OCI-LY7 (cell line): Measurements from ENCODE around the gene ZNF337.

Experiments
- EZH2phosphoT487 ChIP-seq: fragments of 200-600 bp; sonication (generic); IDR thresholded peaks from 2 replicates; pipeline ENCODE4 v1.6.1; 2018; ENCODE audit warnings: low read depth, borderline replicate concordance, mild to moderate bottlenecking, mixed run types, antibody characterized with exemption, low read length, moderate library complexity, mixed read lengths
- TF ChIP-seq, protein P1 (sequence below): fragments of 200-600 bp; sonication (generic); conservative IDR thresholded peaks from 2 replicates; pipeline ENCODE4 v1.5.1; 2014; ENCODE audit warnings: mild to moderate bottlenecking, antibody characterized with exemption, low read length, moderate library complexity, mixed read lengths

DNA sequence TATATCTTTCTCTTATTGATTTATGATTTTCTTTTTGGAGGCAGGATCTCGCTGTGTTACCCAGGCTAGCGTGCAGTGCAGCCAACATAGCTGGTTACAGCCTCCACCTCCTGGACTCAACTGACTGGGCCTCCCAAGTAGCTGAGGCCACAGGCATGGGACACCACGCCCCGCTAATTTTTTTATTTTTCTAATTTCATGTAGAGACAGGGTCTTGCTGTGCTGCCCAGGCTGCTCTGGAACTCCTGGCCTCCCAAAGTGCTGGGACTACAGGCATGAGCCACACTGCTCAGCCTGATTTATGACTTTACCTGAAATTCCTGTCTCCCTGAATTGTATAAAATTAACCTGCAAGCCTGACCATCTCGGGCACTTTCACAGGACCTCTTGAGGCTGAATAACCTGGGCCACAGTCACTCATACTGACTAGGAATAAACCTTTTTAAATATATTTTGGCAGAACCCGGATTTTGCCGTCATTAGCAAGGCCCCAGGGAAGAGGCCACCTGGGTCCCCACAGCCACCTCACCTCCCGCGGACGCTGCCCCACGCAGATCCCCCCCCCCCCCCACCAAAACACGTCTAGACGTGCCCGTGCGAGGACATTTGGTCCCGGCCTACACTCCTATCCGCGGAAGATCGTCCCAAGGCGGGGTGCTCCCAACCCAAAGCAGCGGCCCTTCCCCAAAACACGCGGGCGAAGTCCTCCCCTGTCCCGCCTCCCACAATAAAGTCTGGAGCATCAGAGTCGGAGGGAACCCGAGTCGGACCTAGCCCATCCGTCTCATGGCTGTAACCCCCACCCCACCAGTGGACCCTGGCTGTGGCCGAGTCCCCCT, 902 bp downstream of the ZNF337 start:
- TF ChIP-seq, protein P1, sequence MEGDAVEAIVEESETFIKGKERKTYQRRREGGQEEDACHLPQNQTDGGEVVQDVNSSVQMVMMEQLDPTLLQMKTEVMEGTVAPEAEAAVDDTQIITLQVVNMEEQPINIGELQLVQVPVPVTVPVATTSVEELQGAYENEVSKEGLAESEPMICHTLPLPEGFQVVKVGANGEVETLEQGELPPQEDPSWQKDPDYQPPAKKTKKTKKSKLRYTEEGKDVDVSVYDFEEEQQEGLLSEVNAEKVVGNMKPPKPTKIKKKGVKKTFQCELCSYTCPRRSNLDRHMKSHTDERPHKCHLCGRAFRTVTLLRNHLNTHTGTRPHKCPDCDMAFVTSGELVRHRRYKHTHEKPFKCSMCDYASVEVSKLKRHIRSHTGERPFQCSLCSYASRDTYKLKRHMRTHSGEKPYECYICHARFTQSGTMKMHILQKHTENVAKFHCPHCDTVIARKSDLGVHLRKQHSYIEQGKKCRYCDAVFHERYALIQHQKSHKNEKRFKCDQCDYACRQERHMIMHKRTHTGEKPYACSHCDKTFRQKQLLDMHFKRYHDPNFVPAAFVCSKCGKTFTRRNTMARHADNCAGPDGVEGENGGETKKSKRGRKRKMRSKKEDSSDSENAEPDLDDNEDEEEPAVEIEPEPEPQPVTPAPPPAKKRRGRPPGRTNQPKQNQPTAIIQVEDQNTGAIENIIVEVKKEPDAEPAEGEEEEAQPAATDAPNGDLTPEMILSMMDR, result no peak
- no peak for TF ChIP-seq EZH2phosphoT487
